ENCODE data around the gene GSK3B.
"Not testable (repeated sequence)": the region's sequence is repeated elsewhere in the genome, so short reads cannot be mapped to it uniquely, and the experiment has no call there.

Gene GSK3B

GRCh38 chr3:119911748-119912147 lies 182.5 kb downstream of the GSK3B start:
- Histone ChIP-seq H3K36me3 (ENCODE audit: control insufficient read depth, insufficient read depth, low read length) (peaks cover 44% of the 10 kb centered on the region), H3K27ac (ENCODE audit: low read depth, low read length, severe bottlenecking) (no peak overlapping the region)
- WGBS, 2 experiments (ENCODE audit: insufficient coverage in 2 of 2) = no CpG with 5 or more reads among the region's 1 CpG

GRCh38 chr3:119902061-119902460 lies 192.2 kb downstream of the GSK3B start:
- WGBS, 2 experiments (ENCODE audit: insufficient coverage in 2 of 2) = 88% methylated on average over 1 of the region's 3 CpGs; no CpG with 5 or more reads in 1 of the 2 experiments
- no peak overlapping the region for H3K27ac ChIP-seq (ENCODE audit: low read depth, low read length, severe bottlenecking)
- peaks cover 32% of the 10 kb centered on the region for H3K36me3 ChIP-seq (ENCODE audit: control insufficient read depth, insufficient read depth, low read length)
- no peaks in the 10 kb centered on the region for H3K9me3 ChIP-seq (ENCODE audit: control insufficient read depth, low read length)
- no peak overlapping the region for H3K4me3 ChIP-seq (ENCODE audit: extremely low read depth, insufficient read depth, low read length, poor library complexity, severe bottlenecking)
- H3K4me1 ChIP-seq (ENCODE audit: control insufficient read depth, insufficient read depth, low read length, poor library complexity, severe bottlenecking) = no peaks in the 10 kb centered on the region

More at GRCh38 chr3:119911748-119912147, 182.5 kb downstream of the GSK3B start:
- Histone ChIP-seq H3K4me1 (ENCODE audit: control insufficient read depth, insufficient read depth, low read length, poor library complexity, severe bottlenecking) (no peaks in the 10 kb centered on the region), H3K4me3 (ENCODE audit: extremely low read depth, insufficient read depth, low read length, poor library complexity, severe bottlenecking) (no peak overlapping the region), H3K9me3 (ENCODE audit: control insufficient read depth, low read length) (no peaks in the 10 kb centered on the region)

GRCh38 chr3:119901148-119901547 lies 193.1 kb downstream of the GSK3B start:
- no peaks in the 10 kb centered on the region for H3K4me1 ChIP-seq (ENCODE audit: control insufficient read depth, insufficient read depth, low read length, poor library complexity, severe bottlenecking)
- no peaks in the 10 kb centered on the region for H3K9me3 ChIP-seq (ENCODE audit: control insufficient read depth, low read length)
- H3K36me3 ChIP-seq (ENCODE audit: control insufficient read depth, insufficient read depth, low read length) = peaks cover 32% of the 10 kb centered on the region
- WGBS, 2 experiments (ENCODE audit: insufficient coverage in 2 of 2) = 80 to 100% methylated on average over 1 of the region's 1 CpG
- no peak overlapping the region for H3K27ac ChIP-seq (ENCODE audit: low read depth, low read length, severe bottlenecking)
- no peak overlapping the region for H3K4me3 ChIP-seq (ENCODE audit: extremely low read depth, insufficient read depth, low read length, poor library complexity, severe bottlenecking)

- no peaks in the 10 kb centered on the region for H3K4me1 ChIP-seq (ENCODE audit: control insufficient read depth, insufficient read depth, low read length, poor library complexity, severe bottlenecking)
- H3K27ac ChIP-seq (ENCODE audit: low read depth, low read length, severe bottlenecking) = no peak overlapping the region
- no peaks in the 10 kb centered on the region for H3K9me3 ChIP-seq (ENCODE audit: control insufficient read depth, low read length)
- H3K4me3 ChIP-seq (ENCODE audit: extremely low read depth, insufficient read depth, low read length, poor library complexity, severe bottlenecking) = no peak overlapping the region
- H3K36me3 ChIP-seq (ENCODE audit: control insufficient read depth, insufficient read depth, low read length) = peaks cover 34% of the 10 kb centered on the region
Measured at GRCh38 chr3:119899192-119899511, 195.1 kb downstream of the GSK3B start.

- Histone ChIP-seq H3K27ac (ENCODE audit: low read depth, low read length, severe bottlenecking) (no peak overlapping the region), H3K4me1 (ENCODE audit: control insufficient read depth, insufficient read depth, low read length, poor library complexity, severe bottlenecking) (no peaks in the 10 kb centered on the region), H3K9me3 (ENCODE audit: control insufficient read depth, low read length) (no peaks in the 10 kb centered on the region), H3K36me3 (ENCODE audit: control insufficient read depth, insufficient read depth, low read length) (peaks cover 34% of the 10 kb centered on the region), H3K4me3 (ENCODE audit: extremely low read depth, insufficient read depth, low read length, poor library complexity, severe bottlenecking) (no peak overlapping the region)
- 91 to 92% methylated on average over 2 to 4 of the region's 6 CpGs for WGBS, 2 experiments (ENCODE audit: insufficient coverage in 2 of 2)
Measured at GRCh38 chr3:119898478-119899191, 195.6 kb downstream of the GSK3B start.

- H3K4me1 ChIP-seq (ENCODE audit: control insufficient read depth, insufficient read depth, low read length, poor library complexity, severe bottlenecking) = no peaks in the 10 kb centered on the region
- no peak overlapping the region for H3K4me3 ChIP-seq (ENCODE audit: extremely low read depth, insufficient read depth, low read length, poor library complexity, severe bottlenecking)
- no peak overlapping the region for H3K27ac ChIP-seq (ENCODE audit: low read depth, low read length, severe bottlenecking)
- no CpG with 5 or more reads among the region's 2 CpGs for WGBS, 2 experiments (ENCODE audit: insufficient coverage in 2 of 2)
- peaks cover 23% of the 10 kb centered on the region for H3K36me3 ChIP-seq (ENCODE audit: control insufficient read depth, insufficient read depth, low read length)
- peaks cover 4% of the 10 kb centered on the region for H3K9me3 ChIP-seq (ENCODE audit: control insufficient read depth, low read length)
Measured at GRCh38 chr3:119894195-119894594, 200.1 kb downstream of the GSK3B start.

- no peaks in the 10 kb centered on the region for H3K4me1 ChIP-seq (ENCODE audit: control insufficient read depth, insufficient read depth, low read length, poor library complexity, severe bottlenecking)
- H3K9me3 ChIP-seq (ENCODE audit: control insufficient read depth, low read length) = peaks cover 8% of the 10 kb centered on the region
- H3K4me3 ChIP-seq (ENCODE audit: extremely low read depth, insufficient read depth, low read length, poor library complexity, severe bottlenecking) = no peak overlapping the region
- H3K36me3 ChIP-seq (ENCODE audit: control insufficient read depth, insufficient read depth, low read length) = peaks cover 22% of the 10 kb centered on the region
- WGBS, 2 experiments (ENCODE audit: insufficient coverage in 2 of 2) = no CpG with 5 or more reads among the region's 1 CpG
- no peak overlapping the region for H3K27ac ChIP-seq (ENCODE audit: low read depth, low read length, severe bottlenecking)
Measured at GRCh38 chr3:119893769-119894168, 200.5 kb downstream of the GSK3B start.

GRCh38 chr3:119891944-119892721 lies 202.1 kb downstream of the GSK3B start:
- H3K36me3 ChIP-seq (ENCODE audit: control insufficient read depth, insufficient read depth, low read length) = peaks cover 27% of the 10 kb centered on the region
- no peaks in the 10 kb centered on the region for H3K4me1 ChIP-seq (ENCODE audit: control insufficient read depth, insufficient read depth, low read length, poor library complexity, severe bottlenecking)
- H3K4me3 ChIP-seq (ENCODE audit: extremely low read depth, insufficient read depth, low read length, poor library complexity, severe bottlenecking) = no peak overlapping the region
- 44 to 68% methylated on average over 6 to 7 of the region's 10 CpGs for WGBS, 2 experiments (ENCODE audit: insufficient coverage in 2 of 2)
- peak overlapping the region; percentile 11 for H3K27ac ChIP-seq (ENCODE audit: low read depth, low read length, severe bottlenecking)
- peaks cover 8% of the 10 kb centered on the region for H3K9me3 ChIP-seq (ENCODE audit: control insufficient read depth, low read length)

GRCh38 chr3:119888681-119889080 lies 205.6 kb downstream of the GSK3B start:
- not testable (repeated sequence) for H3K4me3 ChIP-seq (ENCODE audit: extremely low read depth, insufficient read depth, low read length, poor library complexity, severe bottlenecking); H3K4me1 ChIP-seq (ENCODE audit: control insufficient read depth, insufficient read depth, low read length, poor library complexity, severe bottlenecking); H3K27ac ChIP-seq (ENCODE audit: low read depth, low read length, severe bottlenecking); H3K9me3 ChIP-seq (ENCODE audit: control insufficient read depth, low read length)
- 94 to 99% methylated on average over 3 to 4 of the region's 4 CpGs for WGBS, 2 experiments (ENCODE audit: insufficient coverage in 2 of 2)
- H3K36me3 ChIP-seq (ENCODE audit: control insufficient read depth, insufficient read depth, low read length) = peaks cover 24% of the 10 kb centered on the region

GRCh38 chr3:119885746-119886530 lies 208.3 kb downstream of the GSK3B start:
- Histone ChIP-seq H3K4me3 (ENCODE audit: extremely low read depth, insufficient read depth, low read length, poor library complexity, severe bottlenecking) (no peak overlapping the region), H3K27ac (ENCODE audit: low read depth, low read length, severe bottlenecking) (no peak overlapping the region), H3K4me1 (ENCODE audit: control insufficient read depth, insufficient read depth, low read length, poor library complexity, severe bottlenecking) (no peaks in the 10 kb centered on the region), H3K36me3 (ENCODE audit: control insufficient read depth, insufficient read depth, low read length) (peaks cover 36% of the 10 kb centered on the region), H3K9me3 (ENCODE audit: control insufficient read depth, low read length) (peaks cover 8% of the 10 kb centered on the region)
- 60 to 86% methylated on average over 1 of the region's 3 CpGs for WGBS, 2 experiments (ENCODE audit: insufficient coverage in 2 of 2)
